PC-9 (cell line): Measurements from ENCODE around the gene MYBPH.

Experiments
- CTCF ChIP-seq: fragments of 200-600 bp; sonication (generic); conservative IDR thresholded peaks from 2 replicates; pipeline ENCODE4 v1.6.1; 2017; ENCODE audit warnings: mixed run types, antibody characterized with exemption, mild to moderate bottlenecking, moderate library complexity
- EZH2 ChIP-seq: fragments of 200-600 bp; sonication (generic); IDR thresholded peaks from 2 replicates; pipeline ENCODE4 v1.8.0; 2017; ENCODE audit warnings: antibody characterized with exemption, low read depth

- TF ChIP-seq EZH2 (no peak), CTCF (no peak)
These were observed 9.3 kb downstream of the MYBPH start for GRCh38 chr1:203166192-203166940.
